K562 (cell line): ENCODE measurements around the gene ATP5ME. TPM values are rescaled to one million over a fixed set of nuclear protein-coding genes. Genes with fewer than 3 reads are reported as not detected.

Experiments
- C11orf30 ChIP-seq: fragments of 450-650 bp; IDR thresholded peaks from 2 replicates; pipeline ENCODE4 v1.6.1; 2016; ENCODE audit warnings: low read depth, mild to moderate bottlenecking
- CTBP1 ChIP-seq: fragments of 450-650 bp; IDR thresholded peaks from 2 replicates; pipeline ENCODE4 v1.6.1; 2016; ENCODE audit warnings: borderline replicate concordance
- DLX4 ChIP-seq: fragments of 250-450 bp; sonication (Bioruptor Pico); IDR thresholded peaks from 2 replicates; pipeline ENCODE4 v1.6.1; 2021; ENCODE audit warnings: mild to moderate bottlenecking
- ELF1 ChIP-seq: fragments of 200-800 bp; sonication (Bioruptor generic); IDR thresholded peaks from 2 replicates; pipeline ENCODE4 v1.6.1; 2016; ENCODE audit warnings: missing genetic modification characterization, missing compliant biosample characterization
- FOXP1 ChIP-seq: sonication (generic); formaldehyde crosslinking; IDR thresholded peaks from 2 replicates; pipeline ENCODE4 v1.8.0; 2022; ENCODE audit warnings: mild to moderate bottlenecking, missing genetic modification reagents
- GMEB1 ChIP-seq: fragments of 250-450 bp; sonication (Bioruptor Pico); IDR thresholded peaks from 2 replicates; pipeline ENCODE4 v1.4.0; 2020; ENCODE audit warnings: mild to moderate bottlenecking
- HMBOX1 ChIP-seq: sonication (generic); IDR thresholded peaks from 2 replicates; pipeline ENCODE4 v1.6.1; 2016
- NCOA1 ChIP-seq: fragments of 450-650 bp; IDR thresholded peaks from 2 replicates; pipeline ENCODE4 v1.6.1; 2016; ENCODE audit warnings: low read depth
- PML ChIP-seq: IDR thresholded peaks from 2 replicates; pipeline ENCODE4 v1.6.1; 2012; ENCODE audit warnings: low read length, inconsistent platforms
- POLR2G ChIP-seq: fragments of 200-400 bp; formaldehyde crosslinking; IDR thresholded peaks from 2 replicates; pipeline ENCODE4 v1.6.1; 2017; ENCODE audit warnings: low read depth, mild to moderate bottlenecking, antibody characterized with exemption, low read length, moderate library complexity
- TOE1 ChIP-seq, 2 experiments: fragments of 450-650 bp in 1 of 2; sonication (generic) in 1 of 2; formaldehyde crosslinking in 1 of 2; IDR thresholded peaks; 2 replicates each; pipeline versions ENCODE4 v1.7.1 to v1.8.0; 2016 to 2022; ENCODE audit warnings: borderline replicate concordance in 2 of 2, mild to moderate bottlenecking in 2 of 2, antibody characterized with exemption in 1 of 2, inconsistent platforms in 1 of 2, low read depth in 1 of 2, missing genetic modification reagents in 1 of 2, moderate library complexity in 1 of 2
- USF1 ChIP-seq: sonication (generic); formaldehyde crosslinking; IDR thresholded peaks from 2 replicates; pipeline ENCODE4 v1.9.0; 2022; ENCODE audit warnings: mild to moderate bottlenecking, missing genetic modification reagents
- ZNF263 ChIP-seq: sonication (generic); formaldehyde crosslinking; IDR thresholded peaks from 2 replicates; pipeline ENCODE4 v1.8.0; 2022; ENCODE audit warnings: mild to moderate bottlenecking, missing genetic modification reagents, borderline replicate concordance
- ZNF407 ChIP-seq: fragments of 450-650 bp; IDR thresholded peaks from 2 replicates; pipeline ENCODE4 v1.6.1; 2016; ENCODE audit warnings: low read depth
- polyA plus RNA-seq, 8 experiments: library from polyadenylated mRNA; depleted of rRNA in 4 of 8; stranded (reverse) in 5 of 8; unstranded in 3 of 8; fragments of >200 nt; fragmentation: Nextera tagmentation in 2 of 8; fragmentation: Illumina TruSeq in 1 of 8; extraction: Ambion mirVana in 2 of 8; extraction: Trizol in 1 of 8; gene quantifications; 2 replicates each; pipeline versions ENCODE4 v1.2.1 to v1.2.3, GENCODE V29; 2011 to 2014; ENCODE audit warnings: inconsistent platforms in 1 of 8, missing spikeins in 1 of 8
- total RNA-seq, 7 experiments: library from RNA; depleted of rRNA in 6 of 7; stranded (reverse); fragments of >200 nt in 6 of 7; fragmentation: Illumina TruSeq in 2 of 7; extraction: Trizol in 2 of 7; gene quantifications; 2 replicates each; pipeline versions ENCODE4 v1.2.1 to v1.2.3, GENCODE V29; 2011 to 2021; ENCODE audit warnings: low replicate concordance in 1 of 7

ATP5ME gene
- total and polyA plus RNA-seq, 9 of the 15 experiments (the other 6 are each of a cell fraction or from before 2014, with no cell fraction given), result 509 to 2,480 (median 887) TPM

DNA sequence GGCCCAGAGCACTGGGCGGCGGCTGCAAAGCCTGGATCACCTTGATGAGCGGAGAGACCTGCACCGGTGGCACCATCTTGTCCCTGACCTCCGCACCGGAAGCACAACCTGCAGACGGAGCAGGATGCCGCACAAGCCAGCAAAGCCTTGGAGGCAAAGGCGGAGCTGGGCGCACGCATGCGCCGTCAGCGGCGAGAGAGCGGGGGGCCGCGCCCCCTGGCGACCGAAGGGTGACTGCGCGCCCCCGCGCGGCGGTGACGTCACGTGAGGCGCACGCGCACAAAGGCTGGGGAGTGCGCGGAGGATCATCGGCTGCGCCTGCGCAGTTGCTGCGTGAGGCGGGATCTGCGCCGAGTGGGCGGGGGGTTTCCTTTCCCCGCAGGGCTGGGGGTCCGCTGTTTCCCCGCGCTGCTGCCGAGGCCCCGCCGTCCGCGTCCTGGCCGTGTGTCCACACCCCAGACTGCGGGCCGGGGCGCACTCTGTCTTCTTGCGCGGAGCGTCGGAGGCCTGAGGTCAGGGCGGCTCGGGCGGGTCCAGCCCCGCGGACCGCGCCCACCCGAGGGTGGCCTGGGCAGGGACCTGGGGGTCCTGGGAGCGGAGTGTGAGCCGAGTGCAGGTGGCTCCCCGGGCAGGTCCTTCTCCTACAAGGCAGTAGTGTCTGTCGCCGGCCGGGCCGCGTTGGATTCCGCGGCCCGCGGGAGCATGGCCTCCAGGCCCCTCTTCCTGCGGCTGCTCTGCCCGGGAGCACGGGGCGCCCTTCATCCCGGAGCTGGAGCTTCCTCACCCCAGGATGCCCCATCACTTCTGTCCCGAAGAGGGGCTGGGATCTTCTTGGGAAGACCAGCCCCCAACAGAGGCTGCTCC lies at the start of gene ATP5ME, which contains the start of gene MYL5 (continued):
- peak; percentile 92 for TF ChIP-seq TOE1 (IDR thresholded peaks at IDR 0.05; ENCODE audit: borderline replicate concordance)
- no peak for TF ChIP-seq TOE1 (CRISPR knock-in tag; IDR thresholded peaks at IDR 0.05; ENCODE audit: borderline replicate concordance, low read depth)
- peak; percentile 93 for TF ChIP-seq CTBP1
- peak; percentile 86 for TF ChIP-seq C11orf30
- peak; percentile 93 for TF ChIP-seq USF1 (CRISPR knock-in tag)
- 0 out of 2 replicates have a peak, but pooled peaks have one; percentile 18 for TF ChIP-seq FOXP1 (CRISPR knock-in tag)
- peak; percentile 71; the same call in 1 of the 2 replicates for TF ChIP-seq ZNF263 (CRISPR knock-in tag)
- TF ChIP-seq POLR2G, result peak; percentile 85
- peak; percentile 71 for TF ChIP-seq GMEB1 (CRISPR knock-in tag)
- TF ChIP-seq PML, result peak; percentile 53; the same call in 1 of the 2 replicates
- TF ChIP-seq ELF1 (tag), result no peak
- no peak for TF ChIP-seq ZNF407
- no peak for TF ChIP-seq HMBOX1
- TF ChIP-seq DLX4 (CRISPR knock-in tag), result no peak
- TF ChIP-seq NCOA1, result no peak
